ENCODE data around the gene MGAM2. TPM values are rescaled to one million over a fixed set of nuclear protein-coding genes. Genes with fewer than 3 reads are reported as not detected.

MGAM2 gene
- total RNA-seq = 0.09 TPM
- polyA plus RNA-seq = 0.02 TPM
- long read RNA-seq, donor 1 = 0 reads
- long read RNA-seq, donor 2 = 0 reads
- long read RNA-seq, donor 3 = 0 reads
- long read RNA-seq, donor 4 = 0 reads
- long read RNA-seq, donor 5 = 0 reads
- long read RNA-seq, donor 6 = 0 reads
- long read RNA-seq, donor 7 = 0 reads
- long read RNA-seq, donor 8 = 0 reads
- long read RNA-seq, donor 9 = 0 reads
- long read RNA-seq, donor 10 = 0 reads

- 61% methylated on average over 4 of the region's 4 CpGs for WGBS
- no peak within 1 kb of the TSS for H3K4me3 ChIP-seq (ENCODE audit: low read length in 2 of 2)
- no peaks in the 10 kb centered on the region for H3K36me3 ChIP-seq (ENCODE audit: control insufficient read depth in 2 of 2, insufficient read depth in 2 of 2, low read length in 1 of 2)
- H3K4me1 ChIP-seq (ENCODE audit: control insufficient read depth in 2 of 2, insufficient read depth in 2 of 2, low read length in 2 of 2) = no peaks in the 10 kb centered on the region
- no peak within 1 kb of the TSS for H3K27ac ChIP-seq (ENCODE audit: low read depth in 1 of 2, low read length in 1 of 2)
- DNase-seq (ENCODE audit: low read depth in 6 of 9, low spot score in 9 of 9) = no peak
- H3K9me3 ChIP-seq (ENCODE audit: control insufficient read depth in 2 of 2, insufficient read depth in 1 of 2, low read length in 1 of 2) = no peaks in the 10 kb centered on the region
- H3K27me3 ChIP-seq (ENCODE audit: control insufficient read depth in 2 of 2, insufficient read depth in 1 of 2, low read length in 1 of 2) = no peaks in the 10 kb centered on the region
Observed at GRCh38 chr7:142111499-142111898, at the start of gene MGAM2. Gene MGAM2 (plus strand): TSS chr7:142111718. CDS start chr7:142116874, 5,156 bp downstream.

DNA sequence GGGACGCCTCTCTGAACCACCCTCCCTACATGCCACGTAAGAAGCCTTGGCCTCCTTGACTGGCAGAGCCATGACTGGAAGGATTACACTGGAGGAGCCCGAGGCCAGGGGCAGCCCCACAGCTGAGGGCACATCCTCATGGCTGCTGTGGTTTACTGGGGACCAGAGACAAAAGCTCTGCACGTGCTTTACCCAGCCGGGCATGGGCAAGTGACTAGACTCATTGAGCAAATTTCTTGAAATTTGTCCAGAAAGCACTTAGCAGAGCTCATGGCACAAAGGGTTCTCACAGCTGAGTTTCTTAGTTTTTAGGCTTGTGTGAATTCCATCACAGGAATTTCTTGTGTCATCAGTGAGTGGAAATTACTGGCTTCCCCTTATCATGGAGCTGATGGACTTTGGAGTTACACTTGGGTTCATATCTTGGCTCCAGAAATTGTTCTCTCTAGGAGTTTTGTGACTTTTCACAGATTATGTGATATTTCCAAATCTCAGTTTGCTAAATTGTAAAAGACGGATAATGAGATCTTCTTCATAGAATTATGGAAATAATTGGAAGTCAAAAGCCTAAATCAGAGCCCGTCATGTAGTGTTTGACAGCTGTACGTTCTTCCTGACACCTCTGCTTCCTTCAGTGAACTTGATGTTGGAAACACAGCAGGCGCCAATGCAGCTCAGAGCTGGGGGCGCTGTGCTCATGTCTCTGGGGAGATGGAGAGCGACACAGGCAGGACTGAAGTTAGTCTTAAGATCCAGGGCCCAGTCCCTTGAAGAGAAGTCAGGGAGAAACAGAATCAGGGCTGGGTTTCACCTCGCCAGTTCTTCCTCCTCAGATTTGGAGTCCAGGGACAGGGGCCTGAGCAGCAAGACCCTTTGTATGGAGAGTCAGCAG, 47.7 kb upstream of the MGAM2 start:
- no peaks in the 10 kb centered on the region for H3K9me3 ChIP-seq (ENCODE audit: control insufficient read depth in 2 of 2, insufficient read depth in 1 of 2, low read length in 1 of 2)

DNA sequence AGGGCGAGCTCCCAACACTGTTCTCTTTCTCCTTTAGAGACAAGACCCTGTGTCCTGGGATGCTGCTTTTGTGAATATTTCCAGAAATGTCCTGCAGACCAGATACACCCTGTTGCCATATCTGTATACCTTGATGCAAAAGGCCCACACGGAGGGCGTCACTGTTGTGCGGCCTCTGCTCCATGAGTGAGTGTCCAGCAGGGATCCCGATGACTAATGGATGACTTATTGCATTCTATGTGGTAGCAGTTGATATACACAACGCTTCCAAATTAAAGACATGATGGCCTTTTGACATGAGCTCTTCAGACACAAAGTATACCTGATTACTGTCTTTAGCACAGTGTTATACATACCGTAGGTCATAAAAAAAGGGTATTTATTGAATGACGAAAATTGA, 45.0 kb upstream of the MGAM2 start:
- 98% methylated on average over 8 of the region's 8 CpGs for WGBS
- Histone ChIP-seq H3K27ac (ENCODE audit: low read depth in 1 of 2, low read length in 1 of 2) (no peak overlapping the region), H3K36me3 (ENCODE audit: control insufficient read depth in 2 of 2, insufficient read depth in 2 of 2, low read length in 1 of 2) (no peaks in the 10 kb centered on the region), H3K9me3 (ENCODE audit: control insufficient read depth in 2 of 2, insufficient read depth in 1 of 2, low read length in 1 of 2) (no peaks in the 10 kb centered on the region), H3K4me1 (ENCODE audit: control insufficient read depth in 2 of 2, insufficient read depth in 2 of 2, low read length in 2 of 2) (no peaks in the 10 kb centered on the region), H3K4me3 (ENCODE audit: low read length in 2 of 2) (no peak overlapping the region), H3K27me3 (ENCODE audit: control insufficient read depth in 2 of 2, insufficient read depth in 1 of 2, low read length in 1 of 2) (no peaks in the 10 kb centered on the region)
- no peak for DNase-seq (ENCODE audit: low read depth in 6 of 9, low spot score in 9 of 9)

More for the DNA sequence above, 47.7 kb upstream of the MGAM2 start:
- H3K4me1 ChIP-seq (ENCODE audit: control insufficient read depth in 2 of 2, insufficient read depth in 2 of 2, low read length in 2 of 2) = no peaks in the 10 kb centered on the region
- H3K36me3 ChIP-seq (ENCODE audit: control insufficient read depth in 2 of 2, insufficient read depth in 2 of 2, low read length in 1 of 2) = no peaks in the 10 kb centered on the region
- no peaks in the 10 kb centered on the region for H3K27me3 ChIP-seq (ENCODE audit: control insufficient read depth in 2 of 2, insufficient read depth in 1 of 2, low read length in 1 of 2)
- H3K27ac ChIP-seq (ENCODE audit: low read depth in 1 of 2, low read length in 1 of 2) = no peak overlapping the region
- no peak for DNase-seq (ENCODE audit: low read depth in 6 of 9, low spot score in 9 of 9)
- 80% methylated on average over 12 of the region's 12 CpGs for WGBS
- no peak overlapping the region for H3K4me3 ChIP-seq (ENCODE audit: low read length in 2 of 2)

- Histone ChIP-seq H3K4me3 (ENCODE audit: low read length in 2 of 2) (no peak overlapping the region), H3K9me3 (ENCODE audit: control insufficient read depth in 2 of 2, insufficient read depth in 1 of 2, low read length in 1 of 2) (no peaks in the 10 kb centered on the region), H3K36me3 (ENCODE audit: control insufficient read depth in 2 of 2, insufficient read depth in 2 of 2, low read length in 1 of 2) (no peaks in the 10 kb centered on the region), H3K4me1 (ENCODE audit: control insufficient read depth in 2 of 2, insufficient read depth in 2 of 2, low read length in 2 of 2) (no peaks in the 10 kb centered on the region), H3K27ac (ENCODE audit: low read depth in 1 of 2, low read length in 1 of 2) (no peak overlapping the region), H3K27me3 (ENCODE audit: control insufficient read depth in 2 of 2, insufficient read depth in 1 of 2, low read length in 1 of 2) (no peaks in the 10 kb centered on the region)
- 99% methylated on average over 4 of the region's 4 CpGs for WGBS
- DNase-seq (ENCODE audit: low read depth in 6 of 9, low spot score in 9 of 9) = no peak
Observed at GRCh38 chr7:142077762-142078161, 33.8 kb upstream of the MGAM2 start.

DNA sequence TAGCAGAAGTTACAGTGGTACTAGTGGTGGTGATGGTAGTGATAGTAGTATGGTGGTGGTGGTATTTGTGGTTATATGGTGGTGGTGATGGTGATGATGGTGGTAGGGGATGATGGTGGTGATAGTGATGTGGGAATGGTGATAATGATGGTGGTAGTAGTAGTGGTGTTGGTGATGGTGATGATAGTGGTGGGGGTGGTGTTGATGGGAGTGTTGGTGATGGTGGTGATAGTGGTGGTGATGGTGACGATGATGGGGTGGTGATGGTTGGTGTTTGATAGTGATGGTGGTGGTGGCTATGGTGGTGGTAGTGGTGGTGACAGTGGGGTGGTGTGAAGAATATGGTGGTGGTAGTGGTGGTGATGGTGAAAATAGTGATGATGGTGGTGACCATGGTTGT, 27.9 kb upstream of the MGAM2 start:
- no peaks in the 10 kb centered on the region for H3K36me3 ChIP-seq (ENCODE audit: control insufficient read depth in 2 of 2, insufficient read depth in 2 of 2, low read length in 1 of 2)
- WGBS = 91% methylated on average over 1 of the region's 1 CpG
- no peaks in the 10 kb centered on the region for H3K9me3 ChIP-seq (ENCODE audit: control insufficient read depth in 2 of 2, insufficient read depth in 1 of 2, low read length in 1 of 2)

GRCh38 chr7:142085428-142085827, 26.1 kb upstream of the MGAM2 start:
- H3K9me3 ChIP-seq (ENCODE audit: control insufficient read depth in 2 of 2, insufficient read depth in 1 of 2, low read length in 1 of 2) = no peaks in the 10 kb centered on the region
- no peaks in the 10 kb centered on the region for H3K27me3 ChIP-seq (ENCODE audit: control insufficient read depth in 2 of 2, insufficient read depth in 1 of 2, low read length in 1 of 2)
- 96% methylated on average over 4 of the region's 4 CpGs for WGBS
- H3K4me1 ChIP-seq (ENCODE audit: control insufficient read depth in 2 of 2, insufficient read depth in 2 of 2, low read length in 2 of 2) = no peaks in the 10 kb centered on the region
- no peaks in the 10 kb centered on the region for H3K36me3 ChIP-seq (ENCODE audit: control insufficient read depth in 2 of 2, insufficient read depth in 2 of 2, low read length in 1 of 2)
- H3K27ac ChIP-seq (ENCODE audit: low read depth in 1 of 2, low read length in 1 of 2) = no peak overlapping the region
- DNase-seq (ENCODE audit: low read depth in 6 of 9, low spot score in 9 of 9) = no peak
- H3K4me3 ChIP-seq (ENCODE audit: low read length in 2 of 2) = no peak overlapping the region

More for the DNA sequence above, 27.9 kb upstream of the MGAM2 start:
- no peak overlapping the region for H3K27ac ChIP-seq (ENCODE audit: low read depth in 1 of 2, low read length in 1 of 2)
- no peak for DNase-seq (ENCODE audit: low read depth in 6 of 9, low spot score in 9 of 9)
- no peak overlapping the region for H3K4me3 ChIP-seq (ENCODE audit: low read length in 2 of 2)
- no peaks in the 10 kb centered on the region for H3K27me3 ChIP-seq (ENCODE audit: control insufficient read depth in 2 of 2, insufficient read depth in 1 of 2, low read length in 1 of 2)
- H3K4me1 ChIP-seq (ENCODE audit: control insufficient read depth in 2 of 2, insufficient read depth in 2 of 2, low read length in 2 of 2) = no peaks in the 10 kb centered on the region

GRCh38 chr7:142088022-142088714, 23.4 kb upstream of the MGAM2 start:
- Histone ChIP-seq H3K27me3 (ENCODE audit: control insufficient read depth in 2 of 2, insufficient read depth in 1 of 2, low read length in 1 of 2) (no peaks in the 10 kb centered on the region), H3K4me1 (ENCODE audit: control insufficient read depth in 2 of 2, insufficient read depth in 2 of 2, low read length in 2 of 2) (no peaks in the 10 kb centered on the region), H3K36me3 (ENCODE audit: control insufficient read depth in 2 of 2, insufficient read depth in 2 of 2, low read length in 1 of 2) (no peaks in the 10 kb centered on the region), H3K4me3 (ENCODE audit: low read length in 2 of 2) (no peak overlapping the region), H3K9me3 (ENCODE audit: control insufficient read depth in 2 of 2, insufficient read depth in 1 of 2, low read length in 1 of 2) (no peaks in the 10 kb centered on the region), H3K27ac (ENCODE audit: low read depth in 1 of 2, low read length in 1 of 2) (no peak overlapping the region)
- 89% methylated on average over 4 of the region's 4 CpGs for WGBS
- DNase-seq (ENCODE audit: low read depth in 6 of 9, low spot score in 9 of 9) = no peak

- H3K4me3 ChIP-seq (ENCODE audit: low read length in 2 of 2) = no peak overlapping the region
- no peaks in the 10 kb centered on the region for H3K27me3 ChIP-seq (ENCODE audit: control insufficient read depth in 2 of 2, insufficient read depth in 1 of 2, low read length in 1 of 2)
- 90% methylated on average over 2 of the region's 2 CpGs for WGBS
- H3K4me1 ChIP-seq (ENCODE audit: control insufficient read depth in 2 of 2, insufficient read depth in 2 of 2, low read length in 2 of 2) = no peaks in the 10 kb centered on the region
- H3K36me3 ChIP-seq (ENCODE audit: control insufficient read depth in 2 of 2, insufficient read depth in 2 of 2, low read length in 1 of 2) = no peaks in the 10 kb centered on the region
- H3K27ac ChIP-seq (ENCODE audit: low read depth in 1 of 2, low read length in 1 of 2) = no peak overlapping the region
- H3K9me3 ChIP-seq (ENCODE audit: control insufficient read depth in 2 of 2, insufficient read depth in 1 of 2, low read length in 1 of 2) = no peaks in the 10 kb centered on the region
- DNase-seq (ENCODE audit: low read depth in 6 of 9, low spot score in 9 of 9) = no peak
Observed at GRCh38 chr7:142089035-142089434, 22.5 kb upstream of the MGAM2 start.

DNA sequence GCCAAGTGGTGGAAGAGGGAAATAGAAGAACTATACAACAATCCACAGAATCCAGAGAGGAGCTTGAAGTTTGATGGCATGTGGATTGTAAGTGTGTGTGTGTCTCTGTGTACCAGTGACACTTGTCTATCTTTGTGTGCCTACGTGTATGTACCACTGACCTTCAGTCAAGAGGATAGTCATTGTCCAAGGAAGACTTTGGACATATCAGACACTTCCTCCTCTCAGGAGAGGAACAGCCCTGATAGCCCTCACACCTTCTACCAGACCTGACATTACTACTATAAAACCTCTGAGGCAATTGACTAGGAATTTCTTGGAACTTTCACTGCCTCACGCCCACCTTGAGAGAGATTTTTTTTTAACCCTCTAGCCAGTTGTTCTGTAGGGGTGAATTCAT, 19.6 kb upstream of the MGAM2 start:
- no peaks in the 10 kb centered on the region for H3K4me1 ChIP-seq (ENCODE audit: control insufficient read depth in 2 of 2, insufficient read depth in 2 of 2, low read length in 2 of 2)
- DNase-seq (ENCODE audit: low read depth in 6 of 9, low spot score in 9 of 9) = no peak
- no peaks in the 10 kb centered on the region for H3K36me3 ChIP-seq (ENCODE audit: control insufficient read depth in 2 of 2, insufficient read depth in 2 of 2, low read length in 1 of 2)
- 92% methylated on average over 2 of the region's 2 CpGs for WGBS
- H3K27me3 ChIP-seq (ENCODE audit: control insufficient read depth in 2 of 2, insufficient read depth in 1 of 2, low read length in 1 of 2) = no peaks in the 10 kb centered on the region
- H3K4me3 ChIP-seq (ENCODE audit: low read length in 2 of 2) = no peak overlapping the region
- H3K27ac ChIP-seq (ENCODE audit: low read depth in 1 of 2, low read length in 1 of 2) = no peak overlapping the region
- H3K9me3 ChIP-seq (ENCODE audit: control insufficient read depth in 2 of 2, insufficient read depth in 1 of 2, low read length in 1 of 2) = no peaks in the 10 kb centered on the region

Data from thymus (tissue), 14 donors.